OCI-LY1 (cell line): ENCODE results near the gene IL7R.
"Not testable (repeated sequence)": the region's sequence is repeated elsewhere in the genome, so short reads cannot be mapped to it uniquely, and the experiment has no call there.

Experiments
- H2AFZ ChIP-seq: fragments of 200-600 bp; sonication (generic), shearing (Covaris generic); 2 replicates; pipeline ENCODE4 v1.6.0; 2014; ENCODE audit warnings: antibody characterized with exemption, mild to moderate bottlenecking, low read length
- H3F3A ChIP-seq: fragments of 200-600 bp; sonication (generic), shearing (Covaris generic); 2 replicates; pipeline ENCODE4 v1.6.0; 2014; ENCODE audit warnings: mild to moderate bottlenecking, antibody characterized with exemption, low read length, moderate library complexity; ENCODE audit not compliant: insufficient read depth
- H3K27ac ChIP-seq: fragments of 200-600 bp; sonication (generic); 2 replicates; pipeline ENCODE4 v1.5.1; 2014; ENCODE audit warnings: low read length, mixed run types, mild to moderate bottlenecking, low read depth; ENCODE audit not compliant: poor library complexity, severe bottlenecking
- H3K27me3 ChIP-seq: fragments of 200-600 bp; sonication (generic); 2 replicates; pipeline ENCODE4 v1.6.0; 2014; ENCODE audit warnings: antibody characterized with exemption, mild to moderate bottlenecking, low read length, moderate library complexity; ENCODE audit not compliant: insufficient read depth
- H3K36me3 ChIP-seq: fragments of 200-600 bp; sonication (generic); 2 replicates; pipeline ENCODE4 v1.6.1; 2014; ENCODE audit warnings: mild to moderate bottlenecking, antibody characterized with exemption, low read length, moderate library complexity, mixed read lengths; ENCODE audit not compliant: insufficient read depth
- H3K4me1 ChIP-seq: fragments of 200-600 bp; sonication (generic); 2 replicates; pipeline ENCODE4 v1.5.1; 2014; ENCODE audit warnings: mild to moderate bottlenecking, low read length, moderate library complexity; ENCODE audit not compliant: insufficient read depth, severe bottlenecking
- H3K4me2 ChIP-seq: fragments of 200-600 bp; sonication (generic), shearing (Covaris generic); 2 replicates; pipeline ENCODE4 v1.6.1; 2014; ENCODE audit warnings: low read length
- H3K4me3 ChIP-seq: fragments of 200-600 bp; sonication (generic); 2 replicates; pipeline ENCODE4 v1.5.1; 2014; ENCODE audit warnings: low read length, low read depth, mild to moderate bottlenecking, mixed read lengths; ENCODE audit not compliant: poor library complexity, severe bottlenecking
- H3K79me2 ChIP-seq: fragments of 200-600 bp; shearing (Covaris generic); 2 replicates; pipeline ENCODE4 v1.6.1; 2016; ENCODE audit warnings: mixed run types, low read length, mixed read lengths; ENCODE audit not compliant: insufficient read depth
- H3K9ac ChIP-seq: fragments of 200-600 bp; sonication (generic), shearing (Covaris generic); 2 replicates; pipeline ENCODE4 v1.6.1; 2014; ENCODE audit warnings: mild to moderate bottlenecking, low read length, mixed read lengths
- H3K9me2 ChIP-seq: fragments of 200-600 bp; sonication (generic), shearing (Covaris generic); 2 replicates; pipeline ENCODE4 v1.6.1; 2014; ENCODE audit warnings: low read depth, mild to moderate bottlenecking, low read length, mixed read lengths
- H3K9me3 ChIP-seq: fragments of 200-600 bp; shearing (Covaris generic); 2 replicates; pipeline ENCODE4 v1.6.1; 2014; ENCODE audit warnings: low read length, mixed read lengths
- H4K20me1 ChIP-seq: fragments of 200-600 bp; sonication (generic), shearing (Covaris generic); 2 replicates; pipeline ENCODE4 v1.6.0; 2016; ENCODE audit warnings: mild to moderate bottlenecking, low read length; ENCODE audit not compliant: insufficient read depth
- EZH2 ChIP-seq: fragments of 200-600 bp; sonication (generic), shearing (Covaris generic); IDR thresholded peaks from 2 replicates; pipeline ENCODE4 v1.8.0; 2017; ENCODE audit warnings: borderline replicate concordance, mixed run types, mild to moderate bottlenecking, antibody characterized with exemption, low read length, moderate library complexity, mixed read lengths
- TF ChIP-seq, protein P1 (sequence below): fragments of 200-600 bp; sonication (generic), shearing (Covaris generic); IDR thresholded peaks from 2 replicates; pipeline ENCODE4 v1.5.1; 2017; ENCODE audit warnings: mild to moderate bottlenecking, antibody characterized with exemption, low read length, moderate library complexity, mixed read lengths

Gene IL7R

DNA sequence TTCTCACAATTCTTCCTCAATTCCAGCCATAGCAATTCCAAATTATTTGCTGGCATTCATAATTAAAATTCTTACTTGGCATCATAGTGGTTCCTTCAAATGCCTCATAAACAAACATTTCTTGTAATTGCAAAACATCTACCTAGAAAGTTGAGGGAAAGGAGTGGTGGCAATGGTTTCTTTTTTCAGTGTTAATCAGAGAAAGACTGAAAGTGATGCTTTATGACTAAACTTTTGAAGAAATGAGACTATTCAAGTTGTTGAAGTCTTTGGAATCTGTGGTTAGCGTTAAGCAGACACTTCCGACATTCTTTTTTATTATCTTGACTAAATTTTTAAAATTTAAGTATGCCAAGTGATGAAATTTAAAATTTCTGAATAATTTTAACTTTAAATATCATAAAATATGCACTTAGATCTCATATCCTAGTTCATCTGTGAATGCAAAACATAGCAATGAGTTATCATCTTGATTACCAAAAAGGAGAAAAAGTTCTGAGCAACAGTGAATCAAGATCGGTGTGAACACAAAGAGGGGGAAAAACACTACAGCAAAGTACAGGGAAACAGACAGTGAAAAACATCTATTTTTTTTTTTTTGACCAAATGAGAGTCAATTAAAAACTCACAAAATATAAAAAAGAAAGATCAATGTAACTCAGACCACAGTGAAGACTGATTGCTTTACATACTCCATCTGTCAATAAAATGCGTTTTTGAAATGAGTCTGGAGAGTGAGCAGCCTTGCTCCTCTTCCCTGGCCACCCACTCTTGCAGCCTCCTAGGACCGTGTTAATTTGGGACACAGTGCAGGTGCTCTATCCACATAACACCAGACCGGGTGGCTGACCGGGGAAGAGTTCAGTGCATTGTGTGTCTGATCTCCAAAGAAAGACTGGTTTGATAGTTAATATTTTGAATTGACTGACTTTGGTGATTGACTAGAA is 20.6 kb upstream of the IL7R start:
- Histone ChIP-seq H3K9me2 (no peaks in the 10 kb centered on the region), H3K27me3 (no peaks in the 10 kb centered on the region), H3K36me3 (no peaks in the 10 kb centered on the region; the same call in 1 of the 2 replicates), H3K9ac (no peak overlapping the region), H3K27ac (no peak overlapping the region), H3K4me3 (no peak overlapping the region), H3K4me2 (no peak overlapping the region), H3K4me1 (no peaks in the 10 kb centered on the region), H3K9me3 (no peaks in the 10 kb centered on the region), H3F3A (no peaks in the 10 kb centered on the region), H2AFZ (0 out of 2 replicates have a peak overlapping the region, but pooled peaks have one; percentile 35), H4K20me1 (no peaks in the 10 kb centered on the region), H3K79me2 (no peaks in the 10 kb centered on the region)
- TF ChIP-seq EZH2, result no peak
- TF ChIP-seq, protein P1, sequence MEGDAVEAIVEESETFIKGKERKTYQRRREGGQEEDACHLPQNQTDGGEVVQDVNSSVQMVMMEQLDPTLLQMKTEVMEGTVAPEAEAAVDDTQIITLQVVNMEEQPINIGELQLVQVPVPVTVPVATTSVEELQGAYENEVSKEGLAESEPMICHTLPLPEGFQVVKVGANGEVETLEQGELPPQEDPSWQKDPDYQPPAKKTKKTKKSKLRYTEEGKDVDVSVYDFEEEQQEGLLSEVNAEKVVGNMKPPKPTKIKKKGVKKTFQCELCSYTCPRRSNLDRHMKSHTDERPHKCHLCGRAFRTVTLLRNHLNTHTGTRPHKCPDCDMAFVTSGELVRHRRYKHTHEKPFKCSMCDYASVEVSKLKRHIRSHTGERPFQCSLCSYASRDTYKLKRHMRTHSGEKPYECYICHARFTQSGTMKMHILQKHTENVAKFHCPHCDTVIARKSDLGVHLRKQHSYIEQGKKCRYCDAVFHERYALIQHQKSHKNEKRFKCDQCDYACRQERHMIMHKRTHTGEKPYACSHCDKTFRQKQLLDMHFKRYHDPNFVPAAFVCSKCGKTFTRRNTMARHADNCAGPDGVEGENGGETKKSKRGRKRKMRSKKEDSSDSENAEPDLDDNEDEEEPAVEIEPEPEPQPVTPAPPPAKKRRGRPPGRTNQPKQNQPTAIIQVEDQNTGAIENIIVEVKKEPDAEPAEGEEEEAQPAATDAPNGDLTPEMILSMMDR, result no peak

DNA sequence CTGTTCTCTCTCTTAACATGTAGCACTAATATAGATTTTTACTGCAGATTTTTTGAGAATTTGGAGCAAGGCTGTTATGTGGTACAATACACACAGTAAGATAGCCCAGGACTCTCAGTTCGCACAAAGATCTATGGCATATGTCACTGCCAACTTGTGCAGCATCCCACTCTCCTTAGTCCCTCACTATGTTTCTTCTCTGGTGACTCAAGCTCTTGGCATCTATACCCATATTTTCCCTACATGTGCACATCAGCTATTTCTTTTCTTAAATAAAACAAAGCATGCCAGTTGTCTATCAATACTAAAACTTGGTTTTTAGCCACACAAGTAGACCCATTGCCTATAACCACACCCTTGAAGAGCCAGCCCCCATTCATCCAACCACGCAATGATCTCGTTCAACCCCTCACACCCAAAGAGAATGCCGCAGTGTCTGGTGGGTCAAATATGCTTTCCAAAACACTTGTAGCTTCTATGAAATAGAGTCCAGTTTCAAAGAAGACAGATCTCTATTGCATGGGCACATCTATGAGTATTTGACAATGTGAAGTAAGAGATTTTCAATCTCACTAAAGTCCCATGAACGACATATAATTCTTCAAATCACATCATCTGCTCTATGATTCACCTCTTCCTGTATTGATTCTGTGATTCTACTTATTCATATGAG is 18.2 kb upstream of the IL7R start:
- Histone ChIP-seq H3F3A (no peaks in the 10 kb centered on the region), H3K4me2 (no peak overlapping the region), H3K4me1 (no peaks in the 10 kb centered on the region), H3K27ac (no peak overlapping the region), H3K79me2 (no peaks in the 10 kb centered on the region), H3K36me3 (no peaks in the 10 kb centered on the region; the same call in 1 of the 2 replicates), H4K20me1 (no peaks in the 10 kb centered on the region), H2AFZ (no peak overlapping the region), H3K9me3 (peaks cover 3% of the 10 kb centered on the region; the same call in 1 of the 2 replicates), H3K27me3 (no peaks in the 10 kb centered on the region), H3K9me2 (no peaks in the 10 kb centered on the region), H3K4me3 (no peak overlapping the region), H3K9ac (no peak overlapping the region)
- TF ChIP-seq, protein P1, result no peak
- no peak for TF ChIP-seq EZH2

DNA sequence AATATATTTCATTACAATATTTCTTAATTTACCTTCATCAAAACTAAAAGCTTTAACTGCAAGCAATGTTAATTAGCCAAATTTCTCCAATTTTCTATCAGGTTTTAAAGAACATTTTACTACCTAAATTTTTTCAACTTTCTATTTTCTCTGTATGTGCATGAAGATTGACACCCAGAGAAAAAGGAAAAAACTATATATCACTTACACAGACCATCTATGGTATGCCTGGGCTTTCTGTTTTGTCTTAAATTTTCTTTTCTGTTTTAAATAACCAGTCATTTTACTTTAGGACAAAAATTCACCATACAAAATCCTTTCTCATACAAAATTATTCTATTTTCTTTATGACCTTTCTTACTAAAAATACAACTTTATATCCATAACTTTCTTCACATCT is 13.8 kb upstream of the IL7R start:
- Histone ChIP-seq H3K4me2 (no peak overlapping the region), H3K9ac (no peak overlapping the region), H4K20me1 (no peaks in the 10 kb centered on the region), H3K27ac (no peak overlapping the region), H3F3A (no peaks in the 10 kb centered on the region), H3K9me2 (no peaks in the 10 kb centered on the region), H3K9me3 (peaks cover 26% of the 10 kb centered on the region), H3K4me1 (no peaks in the 10 kb centered on the region), H3K36me3 (no peaks in the 10 kb centered on the region), H3K79me2 (no peaks in the 10 kb centered on the region), H2AFZ (no peak overlapping the region), H3K4me3 (no peak overlapping the region), H3K27me3 (no peaks in the 10 kb centered on the region)
- TF ChIP-seq EZH2, result no peak

DNA sequence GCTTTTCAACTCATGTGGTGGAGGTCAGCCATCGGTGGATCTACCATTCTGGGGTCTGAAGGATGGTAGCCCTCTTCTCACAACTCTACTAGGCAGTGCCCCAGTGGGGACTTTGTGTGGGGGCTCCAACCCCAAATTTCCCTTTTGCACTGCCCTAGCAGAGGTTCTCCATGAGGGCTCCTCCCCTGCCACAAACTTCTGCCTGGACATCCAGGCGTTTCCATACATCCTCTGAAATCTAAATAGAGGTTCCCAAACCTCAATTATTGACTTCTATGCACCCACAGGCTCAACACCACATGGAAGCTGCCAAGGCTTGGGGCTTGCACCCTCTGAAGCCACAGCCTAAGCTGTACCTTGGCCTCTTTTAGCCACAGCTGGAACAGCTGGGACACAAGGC is 11.2 kb upstream of the IL7R start:
- H3K4me3 ChIP-seq, H2AFZ ChIP-seq, H3K36me3 ChIP-seq, H3K27ac ChIP-seq, H4K20me1 ChIP-seq, H3K4me2 ChIP-seq, H3F3A ChIP-seq, H3K9me2 ChIP-seq, H3K9ac ChIP-seq, H3K27me3 ChIP-seq, H3K79me2 ChIP-seq, H3K4me1 ChIP-seq: not testable (repeated sequence)
- H3K9me3 ChIP-seq, result peaks cover 32% of the 10 kb centered on the region
